HG03280 (cell line): ENCODE results near the gene CEBPG.

Source experiments
- ATAC-seq: cut with Tn5 transposase; IDR thresholded peaks from one replicate; pipeline ENCODE4 v1.9.1; 2021; ENCODE audit warnings: mild to moderate bottlenecking, moderate library complexity; ENCODE audit not compliant: unreplicated experiment

CEBPG gene

GRCh38 chr19:33373453-33374235 is at the start of gene CEBPG:
Gene CEBPG (plus strand): TSS chr19:33373709. CDS start chr19:33379240, 5,531 bp downstream.
- ATAC-seq, result peak; percentile 93

- no peak for ATAC-seq
Measured at GRCh38 chr19:33324628-33325027, 48.9 kb upstream of the CEBPG start.

GRCh38 chr19:33325920-33326319 is 47.6 kb upstream of the CEBPG start:
- ATAC-seq, result no peak

- no peak for ATAC-seq
Measured at GRCh38 chr19:33329060-33329459, 44.4 kb upstream of the CEBPG start.

GRCh38 chr19:33329736-33330135 is 43.8 kb upstream of the CEBPG start:
- no peak for ATAC-seq

- no peak for ATAC-seq
Measured at GRCh38 chr19:33332248-33332647, 41.3 kb upstream of the CEBPG start.

GRCh38 chr19:33333151-33333550 is 40.4 kb upstream of the CEBPG start:
- no peak for ATAC-seq

- ATAC-seq, result no peak
Measured at GRCh38 chr19:33333642-33334041, 39.9 kb upstream of the CEBPG start.

GRCh38 chr19:33334271-33334670 is 39.2 kb upstream of the CEBPG start:
- no peak for ATAC-seq

- no peak for ATAC-seq
Measured at GRCh38 chr19:33335446-33335845, 38.1 kb upstream of the CEBPG start.

GRCh38 chr19:33339016-33339984 is 34.2 kb upstream of the CEBPG start:
- no peak for ATAC-seq

GRCh38 chr19:33340991-33341390 is 32.5 kb upstream of the CEBPG start:
- ATAC-seq, result no peak

GRCh38 chr19:33343301-33343700 is 30.2 kb upstream of the CEBPG start:
- ATAC-seq, result no peak

GRCh38 chr19:33343859-33344572 is 29.5 kb upstream of the CEBPG start:
- ATAC-seq, result no peak

GRCh38 chr19:33344573-33344925 is 29.0 kb upstream of the CEBPG start:
- no peak for ATAC-seq

GRCh38 chr19:33345163-33345562 is 28.3 kb upstream of the CEBPG start:
- ATAC-seq, result no peak

GRCh38 chr19:33346665-33347064 is 26.8 kb upstream of the CEBPG start:
- ATAC-seq, result no peak

- no peak for ATAC-seq
Measured at GRCh38 chr19:33347300-33347699, 26.2 kb upstream of the CEBPG start.

- ATAC-seq, result no peak
Measured at GRCh38 chr19:33348301-33349010, 25.1 kb upstream of the CEBPG start.
